Renal cortical epithelial cell (primary cell): ENCODE results near the gene INSIG1. TPM values are rescaled to one million over a fixed set of nuclear protein-coding genes. Genes with fewer than 3 reads are reported as not detected.

Experiments used
- DNase-seq: peaks from one replicate; pipeline ENCODE4 v3.0.0-alpha.2; 2011; ENCODE audit warnings: low read depth
- total RNA-seq: library from RNA; depleted of rRNA; stranded (reverse); fragments of >200 nt; gene quantifications from 2 replicates; pipeline ENCODE4 v1.2.3, GENCODE V29; 2014

The INSIG1 gene
- total RNA-seq, 1 donor from 2014 or later = 33.7 TPM

DNA sequence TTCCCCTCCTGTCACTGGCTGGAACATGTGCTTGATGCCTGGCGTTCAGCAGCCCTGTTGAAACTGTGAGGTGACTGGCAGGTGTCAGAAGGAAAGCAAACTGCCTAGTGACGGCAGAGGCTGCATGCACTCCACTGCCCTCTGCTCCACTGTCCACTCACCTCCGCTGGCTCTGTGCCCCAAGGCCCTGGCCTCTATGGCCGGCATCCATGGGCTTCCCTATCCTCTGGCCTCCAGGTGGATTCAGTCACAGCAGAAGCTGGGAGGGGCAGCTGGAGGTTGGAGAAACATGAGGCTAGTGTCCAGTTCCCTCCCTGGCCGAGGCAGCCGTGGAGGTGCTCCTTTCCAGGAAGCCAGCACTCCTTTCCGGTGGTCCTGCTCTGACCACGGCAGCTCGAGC, 31.2 kb upstream of the INSIG1 start:
- no peak for DNase-seq

DNA sequence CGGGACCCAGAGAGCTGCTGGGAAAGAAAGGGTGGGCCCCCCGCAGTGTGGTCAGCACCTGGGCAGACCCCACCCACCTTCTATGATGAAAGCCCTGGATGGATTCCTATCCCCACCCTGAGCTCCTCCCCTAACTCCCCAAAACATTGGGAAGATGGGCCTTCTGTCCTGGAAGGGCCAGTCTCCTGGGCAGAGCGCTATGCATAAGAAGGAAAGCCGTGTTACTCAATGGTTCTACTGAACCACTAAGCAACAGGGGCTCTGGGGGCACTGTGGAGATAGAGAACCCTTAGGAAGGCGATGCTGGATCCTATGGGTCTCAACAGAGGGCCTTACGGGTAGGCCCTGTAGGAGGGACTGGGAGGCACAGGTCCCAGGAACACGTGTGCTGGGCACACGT, 30.7 kb upstream of the INSIG1 start:
- DNase-seq = no peak

- no peak for DNase-seq
These were observed 30.2 kb upstream of the INSIG1 start for GRCh38 chr7:155267436-155267835.

DNA sequence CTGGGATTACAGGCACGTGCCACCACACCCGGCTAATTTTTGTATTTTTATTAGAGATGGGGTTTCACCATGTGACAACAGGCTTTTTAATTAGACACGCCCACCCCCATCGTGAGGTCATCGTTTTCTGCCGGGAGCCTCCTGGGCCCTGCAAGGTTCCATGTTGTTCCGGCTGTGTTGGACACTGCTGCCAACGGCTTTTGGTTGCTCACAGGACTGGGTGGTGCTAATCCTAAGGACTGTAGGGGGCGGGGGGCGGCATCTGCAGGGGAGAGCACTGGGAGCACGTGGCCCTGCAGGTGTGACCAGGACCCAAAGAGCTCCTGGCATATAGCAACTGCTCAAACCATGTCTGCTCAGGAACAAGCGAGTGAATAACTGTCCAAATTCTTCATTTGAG, 29.5 kb upstream of the INSIG1 start:
- no peak for DNase-seq

DNA sequence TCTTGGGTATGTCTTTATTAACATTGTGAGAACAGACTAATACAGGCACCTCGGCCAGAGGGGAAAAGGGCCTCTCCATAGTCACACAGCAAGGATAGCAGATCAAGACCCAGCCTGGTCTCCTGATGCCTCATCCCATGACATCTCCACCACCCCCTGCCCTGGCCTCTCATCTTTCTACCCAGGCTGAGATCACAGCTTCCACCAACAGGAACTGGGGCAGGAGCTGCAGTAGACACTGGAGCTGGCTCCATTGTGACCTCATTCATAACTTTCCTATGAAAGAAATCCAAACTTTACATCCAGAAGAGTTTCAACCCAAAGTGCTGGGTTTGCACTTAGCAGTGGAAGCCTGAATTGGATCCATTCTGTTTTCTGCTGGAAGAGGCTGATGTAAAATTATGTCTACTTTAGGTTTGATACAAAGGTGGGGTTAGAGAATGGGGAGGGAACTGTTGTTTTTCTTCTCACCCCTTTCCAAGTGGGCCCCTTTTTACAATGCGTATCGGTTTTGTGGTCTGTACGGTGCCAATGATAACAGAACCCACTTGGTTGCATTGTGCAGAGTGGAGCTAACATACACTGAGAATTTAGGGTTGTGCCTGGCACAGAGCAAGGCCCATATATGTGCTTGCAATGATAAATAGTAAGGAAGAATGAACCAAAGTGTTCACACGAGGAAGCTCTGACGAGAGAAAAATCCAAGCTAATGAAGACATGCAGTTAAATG, 28.6 kb upstream of the INSIG1 start:
- no peak for DNase-seq

DNA sequence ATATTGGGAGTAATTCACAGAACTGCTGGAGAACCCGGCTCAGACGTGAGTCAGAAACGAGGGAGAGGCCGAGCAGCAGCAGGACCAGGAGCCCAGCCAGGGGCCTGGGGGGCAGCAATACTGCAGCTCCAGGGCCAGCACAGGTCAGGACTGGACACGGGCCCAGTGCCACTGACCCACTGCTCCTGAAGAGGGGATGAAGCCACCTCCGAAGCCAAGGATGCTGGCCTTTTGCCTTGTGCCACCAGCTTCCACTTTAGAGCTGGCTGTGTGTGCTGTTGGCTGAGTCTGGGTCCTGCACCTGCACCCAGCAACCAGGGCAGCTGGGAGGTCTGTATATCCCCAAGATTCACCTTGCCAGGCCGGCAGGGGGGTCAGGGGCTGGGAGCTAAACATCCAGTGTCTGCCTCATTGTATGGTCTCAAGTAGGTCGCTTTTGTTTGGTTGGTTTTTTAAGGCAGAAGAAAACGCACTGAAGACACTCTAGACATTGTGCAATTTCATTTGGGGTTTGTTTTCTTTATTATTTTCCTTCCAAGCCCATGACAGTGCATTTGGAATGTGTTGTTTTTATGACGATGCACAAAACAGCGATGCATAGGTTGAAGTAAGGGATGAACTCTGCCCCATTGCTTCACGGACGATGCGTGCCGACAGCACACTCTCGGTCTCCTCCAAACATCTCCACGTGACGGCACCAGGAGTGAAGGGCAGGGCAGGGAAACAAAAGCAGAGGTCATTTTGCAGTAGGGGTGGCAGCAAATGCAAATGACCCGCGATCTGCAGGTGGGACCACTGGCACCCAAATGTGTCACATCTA, 27.7 kb upstream of the INSIG1 start:
- DNase-seq = no peak

DNA sequence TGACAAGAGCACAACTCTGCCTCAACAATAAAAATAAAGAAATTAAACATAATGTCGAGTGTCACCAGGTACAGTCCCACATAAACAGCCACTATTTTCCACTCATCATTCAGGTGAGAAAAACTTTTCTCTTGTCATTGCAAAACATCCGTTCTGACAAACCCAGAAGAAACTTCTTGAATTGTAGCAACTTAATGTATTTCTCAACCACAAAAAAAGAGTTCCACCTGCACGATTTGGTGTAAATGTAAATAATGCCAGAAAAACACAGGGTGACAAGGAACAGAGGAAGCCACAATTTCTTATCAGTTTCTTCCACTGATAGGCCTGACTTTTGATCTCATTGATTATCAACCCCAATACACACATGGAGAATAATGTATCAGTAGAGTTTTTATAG, 26.8 kb upstream of the INSIG1 start:
- DNase-seq = no peak

DNA sequence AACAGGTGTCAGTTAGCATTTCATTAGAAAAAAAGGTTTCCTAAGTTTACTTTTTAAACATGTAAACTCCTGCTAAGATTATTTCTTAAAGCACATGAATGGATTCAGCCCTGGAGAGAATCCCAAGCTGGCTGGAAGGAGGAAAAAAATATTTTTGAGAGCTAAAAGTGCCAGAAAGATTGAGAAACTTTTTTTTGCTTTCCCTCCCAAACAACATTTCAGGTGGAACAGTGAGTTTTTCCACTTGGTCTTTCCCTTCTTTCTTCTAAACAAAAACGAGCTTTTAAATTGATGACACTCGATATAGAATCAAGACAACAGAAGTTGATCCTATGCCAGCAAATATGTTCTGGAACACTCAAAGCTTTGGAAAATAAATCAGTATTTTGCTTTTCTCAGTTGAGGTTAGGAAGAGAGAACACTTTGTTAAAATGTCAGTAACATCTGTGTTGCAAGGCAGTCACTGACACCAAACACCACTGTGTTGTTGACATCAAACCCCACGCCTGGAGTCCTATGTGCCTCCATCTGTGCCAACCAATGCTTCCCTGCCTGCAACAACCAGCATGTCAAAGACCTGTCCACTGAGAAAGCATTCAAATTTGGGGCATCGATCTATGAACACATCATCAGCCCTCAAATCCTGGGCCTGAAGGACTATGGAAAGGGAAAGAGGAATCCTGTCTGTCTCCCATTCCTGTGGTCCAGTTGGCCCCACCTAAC, 22.9 kb upstream of the INSIG1 start:
- DNase-seq = no peak

DNA sequence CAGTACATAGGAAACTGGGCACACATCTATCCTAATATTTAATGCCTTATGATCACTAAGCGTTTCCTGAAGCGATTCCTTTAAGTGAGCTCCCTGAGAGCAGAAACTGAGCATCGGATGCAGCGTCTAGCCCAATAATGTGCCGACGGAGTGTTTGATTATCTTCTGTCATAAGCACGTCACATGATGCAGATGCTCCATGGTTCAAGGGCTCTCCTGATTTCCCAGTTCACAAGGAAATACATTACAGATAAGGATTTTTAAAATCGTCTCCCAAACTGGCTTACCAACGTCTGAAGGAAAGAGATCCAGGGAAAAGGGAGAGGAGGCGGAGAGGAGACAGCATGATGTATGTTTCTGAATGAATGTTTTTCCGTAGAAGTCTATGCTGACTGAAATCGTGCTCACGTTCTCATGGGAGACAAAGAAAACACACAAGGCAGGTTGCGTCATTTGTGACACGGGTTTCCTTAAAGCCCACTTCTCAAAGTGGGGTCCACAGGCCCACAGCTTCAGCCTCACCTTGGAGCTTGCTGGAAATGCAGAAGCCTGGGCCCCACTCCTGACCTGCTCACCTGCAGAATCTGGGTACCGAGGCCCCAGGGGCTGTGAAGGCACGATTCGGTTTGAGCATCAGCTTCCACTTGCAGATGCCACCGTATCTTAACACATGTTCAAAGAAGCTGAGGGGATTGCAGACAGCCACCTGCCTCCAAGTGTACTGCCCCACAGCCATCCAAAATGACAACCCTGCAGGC, 21.5 kb upstream of the INSIG1 start:
- DNase-seq = no peak

GRCh38 chr7:155276800-155277375, 20.8 kb upstream of the INSIG1 start:
- no peak for DNase-seq

DNA sequence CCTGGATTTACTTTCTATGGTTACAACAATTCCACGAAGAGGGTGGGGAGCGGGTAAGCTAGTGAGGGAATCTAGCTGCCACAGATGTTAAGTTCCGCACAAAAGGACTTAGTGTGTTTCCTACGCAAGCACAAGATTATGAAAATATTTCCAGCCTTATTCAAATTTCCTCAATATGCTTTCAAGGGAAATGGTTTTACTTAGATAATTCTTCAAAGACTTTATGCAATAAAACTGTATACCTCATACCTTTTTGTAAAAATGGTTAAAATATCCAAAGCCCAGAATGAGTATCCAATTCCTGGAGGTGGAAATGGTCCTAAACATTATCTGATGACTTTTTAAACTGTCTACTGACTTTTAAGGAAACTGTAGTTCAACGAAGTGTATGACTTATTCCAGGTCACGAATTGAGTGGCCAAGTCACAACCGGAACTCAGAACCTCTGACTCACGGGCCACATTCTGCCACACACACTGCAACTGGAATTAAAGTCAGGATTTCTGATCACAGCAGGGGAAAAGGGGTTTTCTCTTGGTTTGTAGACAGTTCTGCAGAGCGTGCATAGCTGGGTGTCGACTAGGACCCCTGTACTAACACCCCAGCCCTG, 20.2 kb upstream of the INSIG1 start:
- no peak for DNase-seq

GRCh38 chr7:155278921-155279320, 18.8 kb upstream of the INSIG1 start:
- DNase-seq = no peak

GRCh38 chr7:155279787-155280445, 17.8 kb upstream of the INSIG1 start:
- no peak for DNase-seq

DNA sequence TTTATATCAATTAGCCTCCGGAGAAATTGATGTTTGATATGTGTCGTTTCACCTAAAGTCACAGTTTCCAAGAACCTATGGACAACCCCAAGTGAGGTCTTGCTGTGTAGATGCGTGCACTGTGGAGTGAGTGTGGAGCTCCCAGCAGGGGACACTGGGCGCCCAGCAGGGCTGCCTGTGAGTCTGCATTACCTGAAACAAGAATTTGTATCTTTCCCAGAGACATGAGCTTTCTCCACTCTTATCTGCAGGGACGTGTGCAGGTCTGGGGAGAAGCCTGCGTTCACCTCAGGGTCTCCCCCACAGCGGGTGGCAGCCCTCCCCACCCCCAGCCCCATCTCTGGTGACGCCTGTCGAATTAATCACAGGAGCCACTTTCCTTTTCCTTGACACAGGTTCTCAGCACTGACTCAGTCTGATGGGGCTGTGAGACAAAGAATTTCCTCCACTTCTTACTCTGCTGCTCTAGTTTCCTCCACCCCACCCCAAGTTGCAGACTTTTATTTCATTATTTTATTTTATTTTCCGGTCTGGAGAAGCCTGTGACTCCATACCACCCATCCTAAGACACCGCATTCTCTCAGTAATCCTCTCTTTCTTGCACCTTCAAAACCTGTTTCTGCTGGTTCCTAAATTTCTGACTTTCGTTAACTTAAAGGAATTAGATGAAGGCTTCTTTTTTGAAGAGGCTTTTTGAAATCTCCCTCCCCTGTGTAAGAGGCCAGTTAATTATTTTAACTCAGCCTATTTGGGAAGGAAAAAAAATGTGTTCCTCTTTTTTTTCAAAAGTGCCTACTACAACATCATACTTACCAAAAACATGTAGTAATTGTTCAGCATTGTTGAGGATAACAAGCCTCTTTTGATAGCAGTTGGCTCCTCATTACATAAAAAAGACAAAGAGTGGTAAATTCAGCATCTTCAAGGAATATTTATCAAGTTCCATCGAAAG, 17.0 kb upstream of the INSIG1 start:
- DNase-seq = no peak

DNA sequence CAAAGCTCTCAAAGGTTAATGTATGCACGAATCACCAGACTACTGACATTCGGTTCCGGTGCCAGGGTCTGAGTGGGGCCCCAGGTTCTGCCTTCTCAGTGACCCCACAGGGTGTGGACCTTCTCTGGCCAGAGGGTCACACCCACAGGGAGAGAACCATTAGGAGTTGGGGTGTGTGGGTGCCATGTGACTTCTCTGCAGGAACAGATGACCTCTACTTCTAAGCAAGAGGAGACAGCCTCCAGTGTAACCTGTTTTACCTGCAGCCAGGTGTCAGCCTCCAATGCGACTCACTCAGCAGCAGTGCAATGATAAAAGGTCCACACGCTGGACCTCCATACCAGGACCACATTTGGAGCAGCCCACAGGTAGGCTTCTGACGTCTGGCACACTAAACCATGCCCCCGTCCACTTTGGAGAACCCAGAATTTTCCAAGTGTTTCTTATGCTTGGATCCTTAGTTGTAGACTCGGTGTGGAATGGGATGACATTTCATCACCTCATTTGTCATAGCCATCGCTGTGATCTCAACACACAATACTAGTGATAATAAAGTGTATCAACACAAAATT, 16.2 kb upstream of the INSIG1 start:
- DNase-seq = no peak

GRCh38 chr7:155282671-155283070, 15.0 kb upstream of the INSIG1 start:
- DNase-seq = no peak

DNA sequence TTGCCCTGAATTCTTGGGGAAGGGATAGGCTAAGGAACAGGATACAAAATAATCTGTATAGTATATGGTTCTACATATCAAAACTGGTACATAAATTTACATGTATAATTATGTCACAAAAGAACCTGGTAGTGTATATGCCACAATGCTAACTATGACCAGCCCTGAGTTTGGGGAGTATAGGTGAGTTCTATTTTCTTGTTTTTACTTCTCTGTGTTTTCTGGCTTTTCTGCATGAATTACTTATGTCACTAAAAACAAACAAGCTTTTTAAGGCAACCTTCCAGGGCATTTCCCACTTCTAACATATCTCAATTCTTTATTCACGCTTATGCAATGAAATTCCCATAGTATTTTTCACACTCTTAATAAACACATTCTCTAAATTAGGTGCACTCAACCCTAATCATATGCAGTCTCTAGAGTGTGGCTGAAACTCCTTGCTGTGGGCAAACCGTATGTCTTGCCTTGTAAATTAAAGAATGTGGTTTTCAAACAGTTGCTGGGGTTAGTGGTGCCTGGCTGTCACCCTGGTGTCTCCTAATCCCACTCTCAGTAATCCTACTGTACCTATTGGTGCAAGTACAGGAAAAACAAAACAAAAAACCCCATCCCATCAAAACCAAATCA, 14.0 kb upstream of the INSIG1 start:
- peak; percentile 49 for DNase-seq

- no peak for DNase-seq
These were observed 13.0 kb upstream of the INSIG1 start for GRCh38 chr7:155284496-155285274.
